ENCODE data around the gene MINDY4.

MINDY4 gene

DNA sequence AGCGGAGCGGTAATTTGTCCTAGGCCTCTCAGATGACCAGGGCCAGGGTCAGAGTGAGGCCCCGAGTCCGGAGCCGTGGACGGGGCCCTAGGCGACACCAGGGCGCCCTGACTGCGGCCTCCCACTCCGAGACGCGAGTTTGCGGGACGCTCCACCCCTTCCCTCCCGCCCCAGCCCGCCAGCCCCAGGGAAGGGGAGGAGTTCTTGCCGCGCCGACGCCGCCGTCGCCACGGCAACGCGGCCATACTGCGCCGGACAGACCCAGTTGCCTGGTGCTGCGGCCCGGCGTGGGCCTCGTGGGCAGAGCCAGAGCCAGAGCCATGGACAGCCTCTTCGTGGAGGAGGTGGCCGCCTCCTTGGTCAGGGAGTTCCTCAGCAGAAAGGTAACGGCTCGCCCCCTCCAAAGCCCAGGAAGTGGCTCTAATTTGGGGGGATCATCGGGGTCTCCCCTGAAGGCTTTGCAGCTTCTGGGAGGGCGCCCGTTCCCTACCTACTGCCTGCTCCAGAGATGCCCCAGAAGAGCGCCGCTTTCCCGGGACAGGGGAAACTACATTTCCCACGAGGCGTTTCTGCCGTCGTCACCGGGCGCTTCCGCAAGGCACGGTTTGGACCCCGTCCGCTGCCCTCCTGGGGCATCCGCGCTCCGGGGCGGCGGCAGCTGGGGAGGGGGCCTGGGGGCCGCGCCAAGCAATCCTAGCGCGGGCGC, at the start of gene MINDY4:
Gene MINDY4 (plus strand): TSS at position 244 of the 706 bp plus-strand sequence. CDS start 77 bp downstream, at position 321.
- no peak for FAIRE-seq
- TF ChIP-seq POLR2A (IDR thresholded peaks at IDR 0.05; ENCODE audit: low read depth, low read length) = peak; percentile 81
- peak; percentile 97 for DNase-seq (ENCODE audit: insufficient read length, low spot score)

DNA sequence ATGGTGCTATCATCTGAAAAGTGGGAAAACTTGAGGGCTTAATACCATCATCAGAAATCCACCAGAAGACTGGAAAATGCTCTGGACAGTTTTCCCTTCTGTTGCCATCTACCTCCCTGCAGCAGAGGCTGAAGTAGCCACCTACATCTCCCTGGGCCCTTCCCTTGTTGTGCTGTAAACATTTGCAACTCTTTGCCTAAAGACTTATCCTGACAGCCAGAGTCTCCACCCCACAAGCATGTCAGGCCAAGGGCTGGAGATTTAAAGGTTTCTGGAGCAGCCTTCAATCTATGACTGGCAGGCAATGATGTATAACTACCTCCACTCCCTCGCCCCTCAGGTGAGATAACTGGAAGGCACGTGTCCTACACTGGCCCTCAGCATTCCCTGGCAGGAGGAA, 49.0 kb upstream of the MINDY4 start:
- no peak for FAIRE-seq
- TF ChIP-seq POLR2A (IDR thresholded peaks at IDR 0.05; ENCODE audit: low read depth, low read length) = no peak
- DNase-seq (ENCODE audit: insufficient read length, low spot score) = no peak

DNA sequence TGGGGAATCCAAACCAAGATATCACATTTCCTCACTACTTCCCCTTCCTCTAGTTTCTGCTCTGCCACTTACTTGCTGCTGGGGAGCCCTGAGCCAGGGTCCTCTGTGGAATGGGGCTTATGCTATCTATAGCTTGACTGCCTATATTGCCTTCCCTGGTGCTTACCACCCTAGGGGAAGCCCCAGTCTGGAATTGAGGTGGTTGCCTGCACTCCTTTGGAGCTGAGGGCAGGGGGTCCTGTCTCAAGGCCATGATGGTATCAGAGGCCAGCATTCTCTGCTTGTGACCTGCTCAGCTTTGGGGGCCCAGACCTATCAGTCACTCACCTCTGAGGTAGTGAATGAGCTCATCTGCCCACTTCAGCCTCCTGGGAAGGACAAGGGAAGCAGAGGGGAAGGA, 48.5 kb upstream of the MINDY4 start:
- TF ChIP-seq POLR2A (IDR thresholded peaks at IDR 0.05; ENCODE audit: low read depth, low read length) = no peak
- FAIRE-seq = no peak
- no peak for DNase-seq (ENCODE audit: insufficient read length, low spot score)

DNA sequence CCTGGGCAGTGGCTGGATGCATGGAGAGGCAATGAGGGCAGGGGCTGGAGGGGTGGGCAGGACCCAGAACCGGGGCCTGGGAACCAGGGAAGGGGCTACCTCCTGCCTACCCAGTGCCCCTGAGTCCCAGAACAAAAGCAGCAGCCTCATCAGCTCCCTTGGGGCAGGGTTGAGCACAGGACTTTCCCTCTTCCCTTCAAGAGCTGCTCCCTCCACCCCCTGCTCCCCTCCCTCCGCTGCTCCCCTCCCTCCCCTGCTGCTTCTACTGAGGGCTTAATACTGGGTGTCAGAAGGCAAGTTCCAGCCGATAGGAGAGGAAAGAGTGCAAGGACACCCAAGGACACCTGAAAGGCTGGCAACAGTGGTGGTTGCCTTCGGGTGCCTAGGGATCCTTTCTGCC, 47.4 kb upstream of the MINDY4 start:
- FAIRE-seq = no peak
- DNase-seq (ENCODE audit: insufficient read length, low spot score) = no peak
- no peak for TF ChIP-seq POLR2A (IDR thresholded peaks at IDR 0.05; ENCODE audit: low read depth, low read length)

DNA sequence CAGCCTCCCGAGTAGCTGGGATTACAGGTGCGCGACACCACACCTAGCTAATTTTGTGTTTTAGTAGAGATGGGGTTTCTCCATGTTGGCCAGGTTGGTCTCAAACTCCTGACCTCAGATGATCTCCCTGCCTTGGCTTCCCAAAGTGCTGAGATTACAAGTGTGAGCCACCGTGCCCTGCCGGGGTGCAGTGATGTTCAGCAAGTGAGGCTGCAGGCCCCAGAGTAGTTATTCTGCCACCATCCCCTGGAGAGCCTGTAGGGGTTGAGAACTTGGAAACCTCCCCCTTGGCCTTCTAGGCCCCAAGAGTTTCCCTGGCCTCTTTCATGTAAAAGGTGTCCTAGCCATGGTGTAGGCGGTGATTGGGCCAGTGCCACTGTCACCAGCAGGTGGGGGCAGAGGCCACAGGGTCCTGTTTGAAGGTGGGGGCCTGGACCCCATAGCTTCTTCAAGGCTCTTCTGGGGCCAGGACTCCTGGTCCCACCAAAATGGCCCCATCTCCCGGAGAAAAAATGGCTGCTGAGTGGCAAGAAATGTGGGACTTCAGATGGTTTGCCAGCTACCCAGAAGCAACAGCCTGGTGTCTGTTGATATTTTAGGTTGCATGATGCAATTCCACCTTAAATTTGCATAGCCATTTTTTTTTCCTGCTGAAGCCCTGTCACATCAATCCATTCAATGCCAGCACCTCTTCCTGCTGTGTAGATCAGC, 44.8 kb upstream of the MINDY4 start:
- TF ChIP-seq POLR2A (IDR thresholded peaks at IDR 0.05; ENCODE audit: low read depth, low read length) = no peak
- no peak for FAIRE-seq

DNA sequence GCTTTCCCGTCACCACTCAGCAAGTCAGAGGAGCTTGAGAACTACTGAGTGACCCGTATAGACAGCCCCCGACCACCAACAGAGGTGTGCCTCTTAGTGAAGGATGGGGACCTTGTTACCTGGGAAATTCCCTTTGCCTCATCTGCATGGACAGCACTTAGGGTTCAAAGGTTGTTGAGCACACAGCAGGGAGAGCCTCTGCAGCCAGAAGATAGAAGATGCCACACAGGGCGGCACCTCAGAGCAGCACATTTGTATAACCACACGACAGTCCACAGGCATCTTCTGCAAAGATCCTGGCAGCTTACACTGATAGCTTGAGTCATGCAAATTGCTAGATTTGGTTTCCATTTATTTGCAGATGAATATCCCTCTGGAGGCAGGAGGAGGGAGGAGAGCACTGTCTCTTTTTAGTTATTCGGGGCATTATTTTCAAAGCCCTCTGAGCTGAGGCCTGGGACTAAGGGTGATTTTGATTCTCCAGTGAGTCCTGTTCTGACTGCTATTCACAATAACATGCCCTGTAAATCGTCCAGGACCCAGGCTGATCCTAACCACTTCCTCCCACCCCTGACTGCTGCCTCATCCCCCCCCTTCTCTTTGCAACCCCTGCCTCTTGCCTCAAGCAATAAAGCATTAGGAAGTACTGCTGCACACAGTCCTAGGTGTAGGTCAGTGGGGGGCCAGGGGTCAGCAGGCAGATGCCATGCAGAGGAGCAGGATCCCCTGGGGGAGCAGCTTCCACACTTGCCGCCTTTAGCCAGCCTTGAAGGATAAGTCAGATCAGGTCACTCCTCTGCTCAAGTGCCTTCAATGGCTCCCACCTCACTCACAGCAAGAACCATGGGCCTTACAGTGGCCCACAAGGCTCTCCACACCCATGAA, 43.9 kb upstream of the MINDY4 start:
- FAIRE-seq = no peak
- TF ChIP-seq POLR2A (IDR thresholded peaks at IDR 0.05; ENCODE audit: low read depth, low read length) = no peak

More for the DNA sequence above, 44.8 kb upstream of the MINDY4 start:
- no peak for DNase-seq (ENCODE audit: insufficient read length, low spot score)

DNA sequence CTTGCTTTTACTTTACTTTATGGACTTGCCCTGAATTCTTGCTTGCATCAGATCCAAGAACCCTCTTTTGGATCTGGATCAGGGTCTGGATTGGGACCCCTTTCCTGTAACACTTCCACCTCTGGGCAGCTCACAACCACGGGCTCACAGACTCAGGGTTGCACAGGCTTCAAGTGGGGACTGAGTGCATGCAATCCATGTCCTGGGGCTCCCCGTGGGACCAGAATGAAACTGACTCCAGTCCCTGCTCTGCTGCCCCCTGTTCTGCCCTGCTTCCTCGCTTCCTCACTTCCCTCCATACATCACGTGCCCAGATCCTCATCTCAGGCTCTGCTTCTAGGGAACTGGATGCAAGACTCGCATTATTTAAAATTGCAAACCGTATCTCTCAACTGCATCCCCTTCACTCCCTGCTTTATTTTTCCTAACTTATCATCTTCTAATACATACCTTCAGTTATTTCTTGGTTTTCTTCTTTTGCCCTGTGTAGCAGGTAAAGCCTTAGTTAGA, 42.6 kb upstream of the MINDY4 start:
- no peak for FAIRE-seq
- no peak for TF ChIP-seq POLR2A (IDR thresholded peaks at IDR 0.05; ENCODE audit: low read depth, low read length)
- DNase-seq (ENCODE audit: insufficient read length, low spot score) = no peak

More for the DNA sequence above, 43.9 kb upstream of the MINDY4 start:
- DNase-seq (ENCODE audit: insufficient read length, low spot score) = no peak

DNA sequence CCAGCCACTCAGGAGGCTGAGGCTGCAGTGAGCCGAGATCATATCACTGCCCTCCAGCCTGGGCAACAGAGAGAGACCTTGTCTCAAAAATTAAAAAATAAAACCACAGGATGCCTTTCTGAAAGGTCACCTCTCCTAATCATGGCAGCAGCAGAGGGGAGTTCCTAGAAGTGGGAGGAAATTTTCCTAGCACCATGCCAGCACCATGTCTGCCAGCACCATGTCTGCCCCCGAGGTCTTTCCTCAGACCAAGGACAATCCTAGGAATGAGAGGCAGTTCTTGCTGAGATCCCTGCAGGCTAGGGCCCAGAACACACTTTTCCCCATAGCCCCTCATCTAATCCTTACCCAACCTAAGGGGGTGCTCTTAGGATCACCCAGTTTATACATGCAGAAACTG, 41.6 kb upstream of the MINDY4 start:
- no peak for TF ChIP-seq POLR2A (IDR thresholded peaks at IDR 0.05; ENCODE audit: low read depth, low read length)
- FAIRE-seq = no peak

DNA sequence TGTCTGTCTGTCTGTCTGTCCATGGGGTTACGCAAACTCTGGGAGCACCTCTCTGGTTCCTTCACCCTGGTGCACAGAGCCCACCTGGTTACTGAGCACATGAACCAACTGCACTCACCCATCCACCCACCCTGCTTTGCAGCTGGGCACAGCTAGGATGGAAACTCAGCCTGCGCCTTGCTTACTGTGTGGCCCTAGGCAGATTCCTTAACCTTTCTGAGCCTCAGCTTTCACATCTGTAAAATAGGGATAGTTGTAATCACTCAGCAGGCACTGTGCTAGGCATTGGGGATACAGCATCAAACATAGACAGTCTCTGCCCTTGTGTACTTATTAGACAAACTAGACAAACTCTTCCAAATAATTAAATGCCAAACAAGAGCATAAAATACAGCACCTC, 41.1 kb upstream of the MINDY4 start:
- DNase-seq (ENCODE audit: insufficient read length, low spot score) = no peak
- TF ChIP-seq POLR2A (IDR thresholded peaks at IDR 0.05; ENCODE audit: low read depth, low read length) = no peak
- FAIRE-seq = no peak

More for the DNA sequence above, 41.6 kb upstream of the MINDY4 start:
- DNase-seq (ENCODE audit: insufficient read length, low spot score) = no peak

DNA sequence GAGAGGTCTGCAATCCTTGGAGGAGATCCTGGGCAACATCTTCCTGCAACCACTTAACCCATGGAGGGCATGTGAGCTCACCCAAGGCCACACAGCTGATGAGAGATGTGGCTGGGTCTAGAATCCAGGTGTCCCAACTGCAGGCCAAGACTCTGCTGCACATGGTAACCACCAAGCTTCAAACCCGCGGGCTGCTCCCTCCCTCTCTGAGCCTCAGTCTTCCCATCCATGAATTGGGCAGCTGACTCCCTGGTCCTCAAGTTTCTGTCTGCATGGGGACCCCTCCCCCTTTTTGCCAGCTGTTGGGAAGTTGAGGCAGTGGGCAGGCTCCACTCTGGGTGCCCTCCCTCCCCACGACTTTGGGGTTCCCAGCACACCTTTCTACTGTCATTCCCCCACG, 40.2 kb upstream of the MINDY4 start:
- FAIRE-seq (no peak), DNase-seq (ENCODE audit: insufficient read length, low spot score) (no peak)
- TF ChIP-seq POLR2A (IDR thresholded peaks at IDR 0.05; ENCODE audit: low read depth, low read length) = no peak

DNA sequence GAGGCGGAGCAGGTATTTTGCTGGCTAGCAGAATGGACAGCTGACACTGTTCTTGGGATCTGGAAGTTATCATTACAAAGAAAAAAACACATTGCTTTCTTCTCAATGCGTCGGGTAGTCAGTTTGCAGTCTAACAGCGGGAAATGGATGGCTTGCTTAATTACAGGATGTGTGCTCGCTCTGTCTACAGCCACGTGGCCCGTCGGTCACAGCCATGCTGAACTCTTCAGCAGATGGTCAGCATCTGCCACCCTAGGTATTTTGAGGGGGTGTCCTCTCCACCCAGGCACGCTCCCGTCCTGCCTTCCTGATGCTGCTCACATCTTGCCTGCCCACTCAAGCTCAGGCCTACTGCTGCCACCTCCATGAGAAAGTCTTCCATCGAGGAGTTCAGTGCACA, 39.6 kb upstream of the MINDY4 start:
- no peak for TF ChIP-seq POLR2A (IDR thresholded peaks at IDR 0.05; ENCODE audit: low read depth, low read length)
- DNase-seq (ENCODE audit: insufficient read length, low spot score) = no peak
- FAIRE-seq = no peak

DNA sequence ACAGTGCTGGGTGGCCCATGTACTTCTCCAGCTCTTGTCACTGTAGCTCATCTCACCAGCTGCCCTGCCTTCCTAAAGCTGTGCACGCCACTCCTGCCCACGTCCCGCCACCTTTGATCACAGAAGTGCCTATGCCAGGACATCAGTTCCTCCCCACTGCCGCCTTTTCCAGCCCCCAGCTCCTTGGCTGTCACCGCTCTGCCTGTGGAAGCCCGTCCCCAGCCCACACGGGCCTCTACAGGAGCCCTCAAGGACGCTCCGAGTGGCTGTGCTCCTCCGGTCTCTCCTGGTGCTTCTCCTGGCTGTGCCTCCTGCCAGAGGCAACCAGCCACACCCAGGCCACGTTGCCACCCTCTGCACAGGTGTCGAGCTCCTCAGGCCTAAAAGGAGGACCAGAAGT, 38.6 kb upstream of the MINDY4 start:
- DNase-seq (ENCODE audit: insufficient read length, low spot score) = no peak
- TF ChIP-seq POLR2A (IDR thresholded peaks at IDR 0.05; ENCODE audit: low read depth, low read length) = no peak
- no peak for FAIRE-seq

DNA sequence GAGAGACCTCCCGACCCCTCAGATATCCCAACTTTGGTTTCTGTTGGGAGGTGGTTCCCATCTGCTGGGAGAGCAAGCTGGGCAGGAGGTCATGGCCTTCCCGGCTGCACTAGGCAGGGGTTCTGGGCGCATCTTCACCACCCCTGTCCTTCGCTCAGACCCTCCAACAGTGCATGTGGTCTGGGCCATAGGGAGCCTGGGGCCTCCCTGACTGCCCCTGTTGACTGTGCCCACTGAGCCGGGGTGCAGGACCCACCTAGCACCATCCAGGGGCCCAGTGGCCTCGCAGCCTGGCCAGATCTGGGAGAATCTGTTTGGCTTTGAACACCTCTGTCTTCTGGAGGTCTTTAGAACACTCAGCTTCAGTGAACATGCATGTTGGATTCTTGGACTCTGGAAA, 38.0 kb upstream of the MINDY4 start:
- TF ChIP-seq POLR2A (IDR thresholded peaks at IDR 0.05; ENCODE audit: low read depth, low read length) = no peak
- no peak for DNase-seq (ENCODE audit: insufficient read length, low spot score)
- no peak for FAIRE-seq

DNA sequence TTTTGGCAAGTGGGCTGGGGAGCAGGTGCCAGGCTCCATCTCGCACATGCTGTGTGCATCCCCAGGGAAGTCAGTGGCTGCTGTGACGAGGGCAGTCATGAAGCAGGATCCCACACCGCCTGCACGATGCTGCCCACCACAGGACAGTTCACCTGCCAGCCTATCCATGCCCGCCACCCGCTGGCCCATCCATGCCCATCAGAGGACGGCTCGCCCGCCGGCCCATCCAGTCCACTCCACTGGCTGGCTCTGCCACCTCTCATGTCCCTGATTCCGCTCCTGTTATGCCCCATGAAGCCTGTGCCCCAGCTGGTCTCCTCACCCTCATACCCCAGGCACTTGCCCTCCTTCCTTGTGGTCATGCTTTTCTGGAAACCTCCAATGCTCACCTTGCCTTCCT, 37.5 kb upstream of the MINDY4 start:
- no peak for FAIRE-seq
- no peak for TF ChIP-seq POLR2A (IDR thresholded peaks at IDR 0.05; ENCODE audit: low read depth, low read length)
- DNase-seq (ENCODE audit: insufficient read length, low spot score) = no peak

All from H54 (cell line).